Neutrophil (primary cell): ENCODE measurements around the gene RNASE9.
"Not testable (repeated sequence)": the region's sequence is repeated elsewhere in the genome, so short reads cannot be mapped to it uniquely, and the experiment has no call there.

Experiments
- H3K27ac ChIP-seq: fragments of 200-600 bp; sonication (generic); 2 replicates; pipeline ENCODE4 v1.5.1; 2016; ENCODE audit warnings: mild to moderate bottlenecking, moderate library complexity
- H3K27me3 ChIP-seq: fragments of 200-600 bp; sonication (generic); 2 replicates; pipeline ENCODE4 v1.6.0; 2016; ENCODE audit warnings: mild to moderate bottlenecking
- H3K36me3 ChIP-seq: fragments of 200-600 bp; sonication (generic); 2 replicates; pipeline ENCODE4 v1.5.1; 2017
- H3K4me1 ChIP-seq, 2 experiments: fragments of 200-600 bp in 1 of 2; sonication (generic) in 1 of 2; 1 replicate in 1 of 2; 2 replicates in 1 of 2; pipeline versions ENCODE4 v1.5.1 to v1.6.1; 2013 to 2016; ENCODE audit warnings: low read depth in 1 of 2, low read length in 1 of 2, mild to moderate bottlenecking in 1 of 2, moderate library complexity in 1 of 2; ENCODE audit not compliant: control insufficient read depth in 1 of 2, insufficient read depth in 1 of 2
- H3K4me3 ChIP-seq, 2 experiments: fragments of 200-600 bp in 1 of 2; sonication (generic) in 1 of 2; 1 replicate in 1 of 2; 2 replicates in 1 of 2; pipeline ENCODE4 v1.5.1; 2013 to 2016; ENCODE audit warnings: low read depth in 1 of 2, low read length in 1 of 2, mild to moderate bottlenecking in 1 of 2, moderate library complexity in 1 of 2
- H3K9me3 ChIP-seq: fragments of 200-600 bp; sonication (generic); 2 replicates; pipeline ENCODE4 v1.5.1; 2016
- CTCF ChIP-seq: fragments of 200-600 bp; sonication (generic); IDR thresholded peaks from 2 replicates; pipeline ENCODE4 v1.5.1; 2016; ENCODE audit warnings: antibody characterized with exemption

Gene RNASE9

GRCh38 chr14:20569066-20569465 is 8.2 kb upstream of the RNASE9 start:
- Histone ChIP-seq H3K27ac (no peak overlapping the region), H3K27me3 (no peaks in the 10 kb centered on the region), H3K36me3 (no peaks in the 10 kb centered on the region), H3K9me3 (no peaks in the 10 kb centered on the region), H3K4me3 (no peak overlapping the region), H3K4me1 (no peaks in the 10 kb centered on the region)
- no peak for TF ChIP-seq CTCF

- TF ChIP-seq CTCF, result no peak
- no peak overlapping the region for H3K27ac ChIP-seq
- H3K4me3 ChIP-seq, result no peak overlapping the region
These were observed 7.5 kb upstream of the RNASE9 start for GRCh38 chr14:20568393-20568792.

GRCh38 chr14:20567199-20567598 is 6.4 kb upstream of the RNASE9 start:
- H3K27me3 ChIP-seq, H3K4me1 ChIP-seq, H3K9me3 ChIP-seq, H3K27ac ChIP-seq, H3K4me3 ChIP-seq, H3K36me3 ChIP-seq: not testable (repeated sequence)

More at GRCh38 chr14:20568393-20568792, 7.5 kb upstream of the RNASE9 start:
- no peaks in the 10 kb centered on the region for H3K9me3 ChIP-seq
- no peaks in the 10 kb centered on the region for H3K36me3 ChIP-seq
- no peaks in the 10 kb centered on the region for H3K4me1 ChIP-seq
- H3K27me3 ChIP-seq, result no peaks in the 10 kb centered on the region

GRCh38 chr14:20564501-20564997 is 3.7 kb upstream of the RNASE9 start:
- Histone ChIP-seq H3K36me3 (no peaks in the 10 kb centered on the region), H3K27me3 (no peaks in the 10 kb centered on the region), H3K4me3 (no peak overlapping the region), H3K4me1 (no peaks in the 10 kb centered on the region), H3K27ac (no peak overlapping the region), H3K9me3 (no peaks in the 10 kb centered on the region)
- no peak for TF ChIP-seq CTCF

- Histone ChIP-seq H3K9me3 (no peaks in the 10 kb centered on the region), H3K27me3 (no peaks in the 10 kb centered on the region), H3K4me3 (no peak overlapping the region), H3K27ac (no peak overlapping the region), H3K4me1 (no peaks in the 10 kb centered on the region), H3K36me3 (no peaks in the 10 kb centered on the region)
- no peak for TF ChIP-seq CTCF
These were observed 3.1 kb upstream of the RNASE9 start for GRCh38 chr14:20563971-20564370.

- H3K36me3 ChIP-seq, result no peaks in the 10 kb centered on the region
- TF ChIP-seq CTCF, result no peak
- peaks cover 20 to 26% of the 10 kb centered on the region in 2 experiments for H3K4me1 ChIP-seq
- no peak overlapping the region for H3K4me3 ChIP-seq
- no peaks in the 10 kb centered on the region for H3K9me3 ChIP-seq
- H3K27ac ChIP-seq, result no peak overlapping the region
- no peaks in the 10 kb centered on the region for H3K27me3 ChIP-seq
These were observed 1.4 kb downstream of the RNASE9 start for GRCh38 chr14:20559461-20559904.
